ENCODE measurements around the gene KCNQ1.

- TF ChIP-seq CTCF (IDR thresholded peaks at IDR 0.05; ENCODE audit: low read length) = no peak
- TF ChIP-seq EZH2 (IDR thresholded peaks at IDR 0.05; ENCODE audit: borderline replicate concordance, low read length) = no peak
These were observed 344.5 kb downstream of the KCNQ1 start for GRCh38 chr11:2789331-2789730.
